Right atrium auricular region (tissue), 2 donors: ENCODE measurements around the gene SBK3. TPM values are rescaled to one million over a fixed set of nuclear protein-coding genes. Genes with fewer than 3 reads are reported as not detected.

Source experiments
- DNase-seq: peaks from one replicate; pipeline ENCODE4 v3.0.0-alpha.2; 2019; ENCODE audit warnings: low spot score
- H3K27ac ChIP-seq, 2 donors: fragments of 200-600 bp; sonication (generic); 1 replicate in 1 of 2; 2 replicates in 1 of 2; pipeline ENCODE4 v1.5.1; 2016 to 2019
- H3K27me3 ChIP-seq, 2 donors: fragments of 200-600 bp; sonication (generic); one replicate each; pipeline versions ENCODE4 v1.5.1 to v1.6.0; 2017 to 2019
- H3K36me3 ChIP-seq: fragments of 200-600 bp; sonication (generic); one replicate; pipeline ENCODE4 v1.5.1; 2016
- H3K4me1 ChIP-seq, 2 donors: fragments of 200-600 bp; sonication (generic); one replicate each; pipeline versions ENCODE4 v1.5.1 to v1.6.0; 2017 to 2019
- H3K4me3 ChIP-seq, 2 donors: fragments of 200-600 bp; sonication (generic); 1 replicate in 1 of 2; 2 replicates in 1 of 2; pipeline ENCODE4 v1.5.1; 2017 to 2019; ENCODE audit warnings: mild to moderate bottlenecking in 1 of 2, moderate library complexity in 1 of 2
- H3K9me3 ChIP-seq, 2 donors: fragments of 200-600 bp; sonication (generic); one replicate each; pipeline ENCODE4 v1.5.1; 2019
- CTCF ChIP-seq, 2 donors: fragments of 200-600 bp; sonication (generic); IDR thresholded peaks; one replicate each; pipeline ENCODE4 v1.5.1; 2019; ENCODE audit warnings: antibody characterized with exemption in 2 of 2
- total RNA-seq, 2 donors: library from RNA; depleted of rRNA; stranded (reverse); fragments of >200 nt; gene quantifications; one replicate each; pipeline ENCODE4 v1.1.0, GENCODE V29; 2016

The SBK3 gene
- total RNA-seq, result 100 to 1,000 TPM in 1 of 2 donors, 10 to 100 TPM in 1; 97.5 to 103 TPM

GRCh38 chr19:55545443-55545842 is at the start of gene SBK3:
Gene SBK3, minus strand, starts transcription at chr19:55545543. Its CDS starts 0 bp downstream, at chr19:55545543.
- Histone ChIP-seq H3K27ac (peak within 1 kb of the TSS; percentile 84 to 99), H3K27me3 (no peaks in the 10 kb centered on the region), H3K36me3 (no peaks in the 10 kb centered on the region), H3K4me1 (peaks cover 0 to 46% of the 10 kb centered on the region in 2 donors), H3K9me3 (no peaks in the 10 kb centered on the region), H3K4me3 (peak within 1 kb of the TSS; percentile 45 to 51)
- no peak for DNase-seq
- TF ChIP-seq CTCF (IDR thresholded peaks at IDR 0.05), result no peak

- DNase-seq, result no peak
- H3K4me3 ChIP-seq, result no peak overlapping the region
- no peaks in the 10 kb centered on the region for H3K9me3 ChIP-seq
- TF ChIP-seq CTCF (IDR thresholded peaks at IDR 0.05), result no peak
- H3K27me3 ChIP-seq, result no peaks in the 10 kb centered on the region
- H3K4me1 ChIP-seq, result peaks cover 0 to 3% of the 10 kb centered on the region in 2 donors
- H3K36me3 ChIP-seq, result peaks cover 16% of the 10 kb centered on the region
- peak overlapping the region in 1 of 2 donors; percentile 29 for H3K27ac ChIP-seq
Observed at GRCh38 chr19:55593096-55593772, 47.9 kb upstream of the SBK3 start.

- Histone ChIP-seq H3K4me3 (no peak overlapping the region), H3K27me3 (no peaks in the 10 kb centered on the region), H3K9me3 (no peaks in the 10 kb centered on the region), H3K36me3 (peaks cover 16% of the 10 kb centered on the region), H3K27ac (no peak overlapping the region), H3K4me1 (peaks cover 0 to 6% of the 10 kb centered on the region in 2 donors)
- no peak for DNase-seq
- no peak for TF ChIP-seq CTCF (IDR thresholded peaks at IDR 0.05)
Observed at GRCh38 chr19:55592391-55593090, 47.2 kb upstream of the SBK3 start.

GRCh38 chr19:55591555-55591954 is 46.2 kb upstream of the SBK3 start:
- Histone ChIP-seq H3K27me3 (no peaks in the 10 kb centered on the region), H3K9me3 (no peaks in the 10 kb centered on the region), H3K4me1 (peaks cover 0 to 16% of the 10 kb centered on the region in 2 donors), H3K36me3 (peaks cover 16% of the 10 kb centered on the region), H3K4me3 (no peak overlapping the region), H3K27ac (no peak overlapping the region)
- DNase-seq, result no peak
- no peak for TF ChIP-seq CTCF (IDR thresholded peaks at IDR 0.05)

GRCh38 chr19:55590617-55591016 is 45.3 kb upstream of the SBK3 start:
- Histone ChIP-seq H3K4me1 (peaks cover 0 to 26% of the 10 kb centered on the region in 2 donors), H3K36me3 (peaks cover 15% of the 10 kb centered on the region), H3K4me3 (no peak overlapping the region), H3K9me3 (no peaks in the 10 kb centered on the region), H3K27me3 (no peaks in the 10 kb centered on the region), H3K27ac (no peak overlapping the region)
- DNase-seq, result no peak
- TF ChIP-seq CTCF (IDR thresholded peaks at IDR 0.05), result no peak
